Activated CD8-positive, alpha-beta T cell treated with anti-CD3 and anti-CD28 coated beads for 36 hours (primary cell): ENCODE measurements around the gene HSF5. TPM values are rescaled to one million over a fixed set of nuclear protein-coding genes. Genes with fewer than 3 reads are reported as not detected.
"Not testable (repeated sequence)": the region's sequence is repeated elsewhere in the genome, so short reads cannot be mapped to it uniquely, and the experiment has no call there.

Experiments used
- ATAC-seq: fragments of 200-7000 bp; cut with Tn5 transposase; one replicate; pipeline ENCODE4 v1.10.0; 2021; ENCODE audit warnings: mild to moderate bottlenecking, moderate library complexity
- CTCF ChIA-PET: fragments of 350-600 bp; sonication (Branson Sonifier 250); formaldehyde crosslinking; loops from one replicate; lab custom pipeline; 2021; ENCODE audit warnings: antibody characterized with exemption; lab: Charles Lee
- POLR2A ChIA-PET: fragments of 350-600 bp; sonication (Branson Sonifier 250); formaldehyde crosslinking; loops from one replicate; lab custom pipeline; 2021; ENCODE audit warnings: antibody characterized with exemption; lab: Charles Lee
- DNase-seq: peaks from one replicate; pipeline ENCODE4 v3.0.0-alpha.2; 2020
- H3K27ac Mint-ChIP-seq: one replicate; pipeline ENCODE4 v1.8.0; 2021; ENCODE audit warnings: mild to moderate bottlenecking, mixed read lengths
- H3K27me3 Mint-ChIP-seq: one replicate; pipeline ENCODE4 v1.8.0; 2021; ENCODE audit warnings: mixed read lengths
- H3K36me3 Mint-ChIP-seq: one replicate; pipeline ENCODE4 v1.8.0; 2021; ENCODE audit warnings: low read depth, mixed read lengths
- H3K4me1 Mint-ChIP-seq: one replicate; pipeline ENCODE4 v1.8.0; 2021; ENCODE audit warnings: low read depth, mixed read lengths
- H3K4me3 Mint-ChIP-seq: one replicate; pipeline ENCODE4 v1.8.0; 2021; ENCODE audit warnings: mild to moderate bottlenecking, moderate library complexity, mixed read lengths
- H3K9me3 Mint-ChIP-seq: one replicate; pipeline ENCODE4 v1.8.0; 2021; ENCODE audit warnings: mixed read lengths
- CTCF ChIP-seq: fragments of 200-600 bp; IDR thresholded peaks from one replicate; pipeline ENCODE4 v1.8.0; 2022; ENCODE audit warnings: antibody characterized with exemption, mild to moderate bottlenecking
- intact Hi-C: fragments of 100-400 bp; cut with micrococcal nuclease; formaldehyde crosslinking; loops from one replicate; pipeline ENCODE4 v1.10.0; 2022
- total RNA-seq, 2 experiments: library from RNA; stranded (reverse); gene quantifications; one replicate each; pipeline ENCODE4 v1.2.3, GENCODE V29; 2021

The HSF5 gene
- total RNA-seq, 2 experiments from 2014 or later: 3.2 to 3.9 TPM

- no peak for TF ChIP-seq CTCF
- Mint-ChIP-seq H3K36me3 (no peaks in the 10 kb centered on the region), H3K27me3 (no peaks in the 10 kb centered on the region), H3K4me1 (peaks cover 8% of the 10 kb centered on the region), H3K9me3 (no peaks in the 10 kb centered on the region), H3K27ac (no peak overlapping the region), H3K4me3 (no peak overlapping the region)
- DNase-seq (no peak), ATAC-seq (no peak)
- intact Hi-C loops: no loop called here
- ChIA-PET POLR2A (interaction anchor here (0.5 to 1.4 kb wide), 2 partner anchors 41 to 78 kb away, joined by 3 to 4 read pairs; no protein-coding TSS in a partner anchor), CTCF (interaction anchor here (1.0 to 1.4 kb wide), 3 partner anchors 11 to 96 kb away, joined by 3 to 7 read pairs (median 5); no protein-coding TSS in a partner anchor)
These were observed 87.4 kb downstream of the HSF5 start for GRCh38 chr17:58400826-58401225.

GRCh38 chr17:58399974-58400373, 88.2 kb downstream of the HSF5 start:
- TF ChIP-seq CTCF: no peak
- ATAC-seq (no peak), DNase-seq (no peak)
- CTCF ChIA-PET: interaction anchor here (1.0 to 1.4 kb wide), 3 partner anchors 10 to 96 kb away, joined by 3 to 7 read pairs (median 5); no protein-coding TSS in a partner anchor
- H3K9me3 Mint-ChIP-seq: no peaks in the 10 kb centered on the region
- POLR2A ChIA-PET: interaction anchor here (1.4 kb wide), 1 partner anchor 77 kb away, joined by 4 read pairs; no protein-coding TSS in a partner anchor
- H3K4me3 Mint-ChIP-seq: no peak overlapping the region
- H3K27ac Mint-ChIP-seq: no peak overlapping the region
- peaks cover 8% of the 10 kb centered on the region for H3K4me1 Mint-ChIP-seq
- no peaks in the 10 kb centered on the region for H3K36me3 Mint-ChIP-seq
- no peaks in the 10 kb centered on the region for H3K27me3 Mint-ChIP-seq
- intact Hi-C loops: no loop called here

- no peak for ATAC-seq
- H3K27ac Mint-ChIP-seq: no peak overlapping the region
- DNase-seq: no peak
- no peak for TF ChIP-seq CTCF
- H3K27me3 Mint-ChIP-seq: no peaks in the 10 kb centered on the region
- H3K4me3 Mint-ChIP-seq: no peak overlapping the region
- POLR2A ChIA-PET: interaction anchor here (1.0 kb wide), 1 partner anchor 82 kb away, joined by 3 read pairs; no protein-coding TSS in a partner anchor
- no peaks in the 10 kb centered on the region for H3K9me3 Mint-ChIP-seq
- CTCF ChIA-PET: no interaction called here
- no peaks in the 10 kb centered on the region for H3K36me3 Mint-ChIP-seq
- intact Hi-C loops: no loop called here
- peaks cover 8% of the 10 kb centered on the region for H3K4me1 Mint-ChIP-seq
These were observed 89.5 kb downstream of the HSF5 start for GRCh38 chr17:58398574-58399266.

- H3K27ac Mint-ChIP-seq, H3K27me3 Mint-ChIP-seq, H3K4me3 Mint-ChIP-seq, DNase-seq, intact Hi-C loops, H3K4me1 Mint-ChIP-seq, H3K9me3 Mint-ChIP-seq, POLR2A ChIA-PET, ATAC-seq, H3K36me3 Mint-ChIP-seq: not testable (repeated sequence)
- CTCF ChIA-PET: interaction anchor here (1.2 to 2.7 kb wide), 3 partner anchors 13 to 80 kb away, joined by 3 to 10 read pairs (median 8); partner anchors contain the start of gene RNF43
These were observed 90.8 kb downstream of the HSF5 start for GRCh38 chr17:58397421-58397820.

- no peaks in the 10 kb centered on the region for H3K27me3 Mint-ChIP-seq
- H3K9me3 Mint-ChIP-seq: no peaks in the 10 kb centered on the region
- no peaks in the 10 kb centered on the region for H3K4me1 Mint-ChIP-seq
- CTCF ChIA-PET: interaction anchor here (1.9 to 2.7 kb wide), 3 partner anchors 12 to 79 kb away, joined by 6 to 10 read pairs (median 8); partner anchors contain the start of gene RNF43
- H3K27ac Mint-ChIP-seq: no peak overlapping the region
- ATAC-seq: no peak
- no peak for TF ChIP-seq CTCF
- H3K4me3 Mint-ChIP-seq: no peak overlapping the region
- H3K36me3 Mint-ChIP-seq: no peaks in the 10 kb centered on the region
- intact Hi-C loops: no loop called here
- POLR2A ChIA-PET: interaction anchor here (0.6 kb wide), 1 partner anchor 42 kb away, joined by 3 read pairs; no protein-coding TSS in a partner anchor
- no peak for DNase-seq
These were observed 92.0 kb downstream of the HSF5 start for GRCh38 chr17:58396173-58396572.
